GM19328 (cell line): ENCODE data around the gene SMCO4.

Source experiments
- ATAC-seq: cut with Tn5 transposase; IDR thresholded peaks from one replicate; pipeline ENCODE4 v1.9.1; 2021; ENCODE audit warnings: mild to moderate bottlenecking, moderate library complexity; ENCODE audit not compliant: unreplicated experiment

The SMCO4 gene

GRCh38 chr11:93510196-93510873 is 32.9 kb downstream of the SMCO4 start:
- ATAC-seq, result no peak

- no peak for ATAC-seq
Observed at GRCh38 chr11:93507517-93507916, 35.7 kb downstream of the SMCO4 start.

GRCh38 chr11:93505703-93506102 is 37.5 kb downstream of the SMCO4 start:
- no peak for ATAC-seq

- no peak for ATAC-seq
Observed at GRCh38 chr11:93504110-93505095, 38.8 kb downstream of the SMCO4 start.

- no peak for ATAC-seq
Observed at GRCh38 chr11:93501856-93502255, 41.3 kb downstream of the SMCO4 start.

GRCh38 chr11:93500759-93501158 is 42.4 kb downstream of the SMCO4 start:
- ATAC-seq, result no peak

GRCh38 chr11:93498641-93499040 is 44.5 kb downstream of the SMCO4 start:
- no peak for ATAC-seq

GRCh38 chr11:93498161-93498560 is 45.0 kb downstream of the SMCO4 start:
- ATAC-seq, result no peak

- ATAC-seq, result no peak
Observed at GRCh38 chr11:93497596-93497995, 45.6 kb downstream of the SMCO4 start.

GRCh38 chr11:93494357-93494756 is 48.8 kb downstream of the SMCO4 start:
- no peak for ATAC-seq

- no peak for ATAC-seq
Observed at GRCh38 chr11:93493252-93493897, 49.8 kb downstream of the SMCO4 start.

- no peak for ATAC-seq
Observed at GRCh38 chr11:93492464-93493251, 50.5 kb downstream of the SMCO4 start.

GRCh38 chr11:93491973-93492372 is 51.2 kb downstream of the SMCO4 start:
- ATAC-seq, result no peak

GRCh38 chr11:93490996-93491618 is 52.1 kb downstream of the SMCO4 start:
- ATAC-seq, result no peak

- ATAC-seq, result no peak
Observed at GRCh38 chr11:93489841-93490240, 53.4 kb downstream of the SMCO4 start.

- no peak for ATAC-seq
Observed at GRCh38 chr11:93487032-93487483, 56.1 kb downstream of the SMCO4 start.

- ATAC-seq, result no peak
Observed at GRCh38 chr11:93485983-93486382, 57.2 kb downstream of the SMCO4 start.

- ATAC-seq, result no peak
Observed at GRCh38 chr11:93484716-93485115, 58.5 kb downstream of the SMCO4 start.

GRCh38 chr11:93482556-93482955 is 60.6 kb downstream of the SMCO4 start:
- ATAC-seq, result no peak

GRCh38 chr11:93481696-93482095 is 61.5 kb downstream of the SMCO4 start:
- ATAC-seq, result no peak
